Measurements from ENCODE around the gene STRA8.

STRA8 gene

DNA sequence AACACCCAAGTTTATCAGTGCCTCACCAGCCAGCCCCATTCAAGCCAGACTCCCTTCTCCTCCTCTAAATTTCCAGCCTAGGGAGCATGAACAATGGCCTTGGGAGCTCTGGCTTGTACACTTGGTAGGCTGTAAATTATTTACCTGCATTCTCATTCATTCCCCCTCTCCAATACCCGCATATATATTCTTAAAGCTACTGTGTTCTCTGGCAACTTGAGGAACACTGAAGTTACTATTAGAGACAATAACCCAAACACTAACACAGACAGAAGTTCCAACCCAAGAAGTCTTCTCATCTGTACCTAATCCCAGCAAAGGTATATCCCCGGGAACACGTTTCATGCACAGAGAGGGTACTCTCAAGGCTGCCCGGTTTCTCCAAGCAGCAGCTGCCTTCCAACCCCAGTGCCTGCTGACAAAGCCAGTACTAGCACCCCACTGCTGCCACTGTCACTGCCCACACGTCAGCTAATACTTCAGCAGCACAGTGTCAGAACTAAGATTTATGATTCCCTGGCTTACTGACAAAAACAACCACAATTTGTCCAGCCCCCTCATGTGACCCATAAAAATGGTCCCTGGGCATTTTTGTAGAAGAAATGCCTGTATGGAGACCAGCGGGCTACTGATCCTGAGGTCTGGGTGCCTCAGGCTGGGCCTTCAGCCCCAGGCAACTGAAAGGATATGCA lies 25.4 kb upstream of the STRA8 start:
- no peaks in the 10 kb centered on the region for H3K27me3 ChIP-seq (ENCODE audit: insufficient read depth, low read length)
- peak overlapping the region; percentile 52 for H2BK12ac ChIP-seq (ENCODE audit: low read length)
- H3K4me3 ChIP-seq (ENCODE audit: low read depth, low read length), result no peak overlapping the region
- H3K4me2 ChIP-seq (ENCODE audit: low read length), result no peak overlapping the region
- H3K18ac ChIP-seq (ENCODE audit: low read length), result peak overlapping the region; percentile 74
- no peak overlapping the region for H2AK5ac ChIP-seq (ENCODE audit: low read length)
- no peaks in the 10 kb centered on the region for H3K9me3 ChIP-seq (ENCODE audit: insufficient read depth, low read depth, low read length)
- no peak overlapping the region for H3K23ac ChIP-seq (ENCODE audit: low read length)
- H4K91ac ChIP-seq (ENCODE audit: low read depth, low read length), result peak overlapping the region; percentile 70
- peaks cover 13% of the 10 kb centered on the region in 2 experiments for H3K36me3 ChIP-seq (ENCODE audit: control insufficient read depth in 1 of 2, insufficient read depth in 2 of 2, low read length in 2 of 2)
- H2BK120ac ChIP-seq (ENCODE audit: insufficient read depth, low read length, poor library complexity), result peak overlapping the region; percentile 35
- H3K14ac ChIP-seq (ENCODE audit: low read length), result peak overlapping the region; percentile 31
- H2AFZ ChIP-seq (ENCODE audit: insufficient read depth, low read length, poor library complexity), result no peak overlapping the region
- no peak for DNase-seq
- no CpG with 5 or more reads among the region's 6 CpGs for WGBS (ENCODE audit: extremely low coverage, insufficient coverage, insufficient read length)
- H3K79me2 ChIP-seq (ENCODE audit: control insufficient read depth, insufficient read depth, low read length, poor library complexity), result peaks cover 9% of the 10 kb centered on the region
- H3K9ac ChIP-seq (ENCODE audit: low read length), result no peak overlapping the region
- H3K4me1 ChIP-seq (ENCODE audit: control insufficient read depth in 1 of 2, insufficient read depth in 2 of 2, low read length in 2 of 2), result peaks cover 30 to 32% of the 10 kb centered on the region in 2 experiments
- peak overlapping the region; percentile 28 for H2BK5ac ChIP-seq (ENCODE audit: low read depth, low read length, poor library complexity)
- peaks cover 16% of the 10 kb centered on the region for H3K79me1 ChIP-seq (ENCODE audit: low read length)
- H3K4ac ChIP-seq (ENCODE audit: low read depth, low read length), result no peak overlapping the region
- H4K8ac ChIP-seq (ENCODE audit: low read depth, low read length), result no peak overlapping the region
- H4K12ac ChIP-seq (ENCODE audit: low read depth, low read length), result peak overlapping the region; percentile 20
- no peak overlapping the region for H3K27ac ChIP-seq (ENCODE audit: low read depth, low read length)

DNA sequence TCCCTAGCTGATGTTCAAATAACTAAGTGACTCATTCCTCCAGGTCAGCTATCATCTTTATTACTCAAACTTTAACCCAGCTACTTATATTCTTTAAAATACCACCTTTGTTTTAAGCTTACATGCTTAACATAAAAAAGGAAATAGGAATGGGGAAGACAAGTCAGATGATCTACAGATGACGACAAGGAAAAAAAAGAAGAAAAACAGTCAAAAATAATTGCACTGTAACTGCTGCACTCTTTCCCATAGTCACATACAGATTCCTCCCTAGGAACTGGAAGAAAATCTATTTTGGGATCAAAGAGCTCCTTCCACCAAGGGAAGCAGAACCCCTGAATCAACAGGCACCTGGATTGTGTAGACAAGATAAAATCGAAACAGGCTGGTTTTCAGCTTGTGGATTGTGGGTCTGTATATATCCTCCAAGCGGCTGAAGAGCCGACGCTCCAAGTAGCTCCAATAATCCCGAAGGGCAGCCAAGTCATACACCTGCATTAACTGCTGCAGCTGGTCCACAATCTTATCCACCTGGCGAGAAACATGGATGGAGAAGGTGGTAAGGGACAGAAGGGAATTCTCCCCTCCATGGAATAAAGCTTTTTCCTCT lies 24.3 kb upstream of the STRA8 start:
- H4K8ac ChIP-seq (ENCODE audit: low read depth, low read length), result no peak overlapping the region
- no peak overlapping the region for H3K9ac ChIP-seq (ENCODE audit: low read length)
- H3K27me3 ChIP-seq (ENCODE audit: insufficient read depth, low read length), result no peaks in the 10 kb centered on the region
- no peak overlapping the region for H4K91ac ChIP-seq (ENCODE audit: low read depth, low read length)
- no peak overlapping the region for H3K4ac ChIP-seq (ENCODE audit: low read depth, low read length)
- no peak overlapping the region for H3K27ac ChIP-seq (ENCODE audit: low read depth, low read length)
- peaks cover 16% of the 10 kb centered on the region for H3K79me1 ChIP-seq (ENCODE audit: low read length)
- H4K12ac ChIP-seq (ENCODE audit: low read depth, low read length), result no peak overlapping the region
- H2BK5ac ChIP-seq (ENCODE audit: low read depth, low read length, poor library complexity), result no peak overlapping the region
- H3K23ac ChIP-seq (ENCODE audit: low read length), result no peak overlapping the region
- H3K4me1 ChIP-seq (ENCODE audit: control insufficient read depth in 1 of 2, insufficient read depth in 2 of 2, low read length in 2 of 2), result peaks cover 34 to 38% of the 10 kb centered on the region in 2 experiments
- no peak overlapping the region for H3K14ac ChIP-seq (ENCODE audit: low read length)
- no peak overlapping the region for H3K18ac ChIP-seq (ENCODE audit: low read length)
- H3K4me3 ChIP-seq (ENCODE audit: low read depth, low read length), result no peak overlapping the region
- DNase-seq, result no peak
- H2AFZ ChIP-seq (ENCODE audit: insufficient read depth, low read length, poor library complexity), result no peak overlapping the region
- H3K4me2 ChIP-seq (ENCODE audit: low read length), result no peak overlapping the region
- H3K79me2 ChIP-seq (ENCODE audit: control insufficient read depth, insufficient read depth, low read length, poor library complexity), result peaks cover 9% of the 10 kb centered on the region
- no peak overlapping the region for H2BK12ac ChIP-seq (ENCODE audit: low read length)
- H3K36me3 ChIP-seq (ENCODE audit: control insufficient read depth in 1 of 2, insufficient read depth in 2 of 2, low read length in 2 of 2), result peaks cover 5 to 8% of the 10 kb centered on the region in 2 experiments
- no CpG with 5 or more reads among the region's 7 CpGs for WGBS (ENCODE audit: extremely low coverage, insufficient coverage, insufficient read length)
- H3K9me3 ChIP-seq (ENCODE audit: insufficient read depth, low read depth, low read length), result no peaks in the 10 kb centered on the region
- H2BK120ac ChIP-seq (ENCODE audit: insufficient read depth, low read length, poor library complexity), result no peak overlapping the region
- no peak overlapping the region for H2AK5ac ChIP-seq (ENCODE audit: low read length)

GRCh38 chr7:135210888-135211178 lies 22.8 kb upstream of the STRA8 start:
- Histone ChIP-seq H3K9ac (ENCODE audit: low read length) (peak overlapping the region; percentile 88), H3K27me3 (ENCODE audit: insufficient read depth, low read length) (no peaks in the 10 kb centered on the region), H3K36me3 (ENCODE audit: control insufficient read depth in 1 of 2, insufficient read depth in 2 of 2, low read length in 2 of 2) (peaks cover 2% of the 10 kb centered on the region in 2 experiments), H2AFZ (ENCODE audit: insufficient read depth, low read length, poor library complexity) (peak overlapping the region; percentile 87), H3K79me2 (ENCODE audit: control insufficient read depth, insufficient read depth, low read length, poor library complexity) (peaks cover 9% of the 10 kb centered on the region), H3K4me3 (ENCODE audit: low read depth, low read length) (peak overlapping the region; percentile 95), H4K8ac (ENCODE audit: low read depth, low read length) (peak overlapping the region; percentile 94), H3K4ac (ENCODE audit: low read depth, low read length) (peak overlapping the region; percentile 84), H3K9me3 (ENCODE audit: insufficient read depth, low read depth, low read length) (no peaks in the 10 kb centered on the region), H3K18ac (ENCODE audit: low read length) (peak overlapping the region; percentile 96), H4K91ac (ENCODE audit: low read depth, low read length) (peak overlapping the region; percentile 87), H3K23ac (ENCODE audit: low read length) (no peak overlapping the region), H2BK120ac (ENCODE audit: insufficient read depth, low read length, poor library complexity) (peak overlapping the region; percentile 84), H3K27ac (ENCODE audit: low read depth, low read length) (no peak overlapping the region), H3K79me1 (ENCODE audit: low read length) (peaks cover 16% of the 10 kb centered on the region), H2BK5ac (ENCODE audit: low read depth, low read length, poor library complexity) (peak overlapping the region; percentile 53), H3K4me1 (ENCODE audit: control insufficient read depth in 1 of 2, insufficient read depth in 2 of 2, low read length in 2 of 2) (peaks cover 30 to 34% of the 10 kb centered on the region in 2 experiments), H2BK12ac (ENCODE audit: low read length) (peak overlapping the region; percentile 85), H3K4me2 (ENCODE audit: low read length) (peak overlapping the region; percentile 72), H2AK5ac (ENCODE audit: low read length) (no peak overlapping the region), H4K12ac (ENCODE audit: low read depth, low read length) (peak overlapping the region; percentile 71), H3K14ac (ENCODE audit: low read length) (peak overlapping the region; percentile 95)
- WGBS (ENCODE audit: extremely low coverage, insufficient coverage, insufficient read length), result no CpG with 5 or more reads among the region's 13 CpGs
- peak in 1 of 2 donors; percentile 26 for DNase-seq

GRCh38 chr7:135211179-135211945 lies 22.3 kb upstream of the STRA8 start, which contains the start of gene WDR91:
Gene WDR91 (minus strand): TSS chr7:135211526. CDS start chr7:135211502, 24 bp downstream.
- peak within 1 kb of the TSS; percentile 85 for H2BK12ac ChIP-seq (ENCODE audit: low read length)
- peaks cover 16% of the 10 kb centered on the region for H3K79me1 ChIP-seq (ENCODE audit: low read length)
- H3K9ac ChIP-seq (ENCODE audit: low read length), result peak within 1 kb of the TSS; percentile 88
- H4K12ac ChIP-seq (ENCODE audit: low read depth, low read length), result peak within 1 kb of the TSS; percentile 71
- peak within 1 kb of the TSS; percentile 72 for H3K4me2 ChIP-seq (ENCODE audit: low read length)
- no peak within 1 kb of the TSS for H3K23ac ChIP-seq (ENCODE audit: low read length)
- WGBS (ENCODE audit: extremely low coverage, insufficient coverage, insufficient read length), result no CpG with 5 or more reads among the region's 82 CpGs
- H4K8ac ChIP-seq (ENCODE audit: low read depth, low read length), result peak within 1 kb of the TSS; percentile 94
- H3K4ac ChIP-seq (ENCODE audit: low read depth, low read length), result peak within 1 kb of the TSS; percentile 84
- H3K4me3 ChIP-seq (ENCODE audit: low read depth, low read length), result peak within 1 kb of the TSS; percentile 95
- no peaks in the 10 kb centered on the region for H3K27me3 ChIP-seq (ENCODE audit: insufficient read depth, low read length)
- H2AFZ ChIP-seq (ENCODE audit: insufficient read depth, low read length, poor library complexity), result peak within 1 kb of the TSS; percentile 87
- no peaks in the 10 kb centered on the region for H3K36me3 ChIP-seq (ENCODE audit: control insufficient read depth in 1 of 2, insufficient read depth in 2 of 2, low read length in 2 of 2)
- H3K9me3 ChIP-seq (ENCODE audit: insufficient read depth, low read depth, low read length), result no peaks in the 10 kb centered on the region
- peak within 1 kb of the TSS; percentile 95 for H3K14ac ChIP-seq (ENCODE audit: low read length)
- peak within 1 kb of the TSS; percentile 87 for H4K91ac ChIP-seq (ENCODE audit: low read depth, low read length)
- peak; percentile 94 to 96 for DNase-seq
- peak within 1 kb of the TSS; percentile 84 for H2BK120ac ChIP-seq (ENCODE audit: insufficient read depth, low read length, poor library complexity)
- peak within 1 kb of the TSS; percentile 73 for H2BK5ac ChIP-seq (ENCODE audit: low read depth, low read length, poor library complexity)
- H3K27ac ChIP-seq (ENCODE audit: low read depth, low read length), result peak within 1 kb of the TSS; percentile 15
- H2AK5ac ChIP-seq (ENCODE audit: low read length), result no peak within 1 kb of the TSS
- peaks cover 9% of the 10 kb centered on the region for H3K79me2 ChIP-seq (ENCODE audit: control insufficient read depth, insufficient read depth, low read length, poor library complexity)
- H3K18ac ChIP-seq (ENCODE audit: low read length), result peak within 1 kb of the TSS; percentile 96
- H3K4me1 ChIP-seq (ENCODE audit: control insufficient read depth in 1 of 2, insufficient read depth in 2 of 2, low read length in 2 of 2), result peaks cover 30 to 34% of the 10 kb centered on the region in 2 experiments

Data from trophoblast cell (in vitro differentiated cells and primary cell).